Measurements from ENCODE around the gene PPM1E. TPM values are rescaled to one million over a fixed set of nuclear protein-coding genes. Genes with fewer than 3 reads are reported as not detected.

The PPM1E gene
- total and polyA plus RNA-seq, 2 of the 8 experiments (the other 6 are each of a cell fraction or from before 2014, with no cell fraction given): 5.0 to 10.4 TPM

DNA sequence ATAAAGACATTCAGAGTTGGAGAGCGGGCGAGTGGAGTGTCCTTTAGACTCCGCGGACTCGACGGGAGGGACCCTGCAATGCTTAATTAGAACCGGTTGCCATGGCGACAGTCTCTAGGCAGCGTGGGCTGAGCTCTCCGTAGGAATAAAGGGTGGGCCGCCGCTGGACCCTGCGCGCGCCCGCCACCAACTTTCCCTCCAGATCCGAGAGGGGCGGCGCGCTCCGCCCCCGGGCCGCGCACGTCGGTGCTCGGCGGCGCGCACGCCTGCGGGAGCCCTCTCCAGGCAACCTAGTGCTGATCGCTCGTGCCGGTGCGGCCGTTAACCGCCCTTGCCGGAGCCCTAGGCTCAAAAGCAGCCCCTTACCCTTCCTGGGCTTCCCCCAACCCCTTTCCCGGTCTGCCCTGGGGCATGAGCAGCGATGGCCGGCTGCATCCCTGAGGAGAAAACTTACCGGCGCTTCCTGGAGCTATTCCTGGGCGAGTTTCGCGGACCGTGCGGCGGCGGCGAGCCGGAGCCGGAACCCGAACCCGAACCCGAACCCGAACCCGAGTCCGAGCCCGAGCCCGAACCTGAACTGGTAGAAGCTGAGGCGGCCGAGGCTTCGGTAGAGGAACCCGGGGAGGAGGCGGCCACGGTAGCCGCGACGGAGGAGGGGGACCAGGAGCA lies at the start of gene PPM1E (continued):
- TF ChIP-seq CHD7 (IDR thresholded peaks at IDR 0.05; ENCODE audit: insufficient replicate concordance, low read length) (no peak), GTF2F1 (IDR thresholded peaks at IDR 0.05; ENCODE audit: borderline replicate concordance, low read depth, low read length) (no peak), KDM5A (IDR thresholded peaks at IDR 0.05; ENCODE audit: low read length) (no peak), CEBPB (IDR thresholded peaks at IDR 0.05; ENCODE audit: low read depth, low read length) (no peak), SIN3A (conservative IDR thresholded peaks at IDR 0.05 in 1 of 2, IDR thresholded peaks at IDR 0.05 in 1 of 2; ENCODE audit: low read depth in 1 of 2, low read length in 2 of 2) (peak; percentile 64 to 93; a peak in 2 of 4 replicates), SP2 (IDR thresholded peaks at IDR 0.05; ENCODE audit: low read length) (no peak), SP4 (IDR thresholded peaks at IDR 0.05; ENCODE audit: low read length) (no peak), TEAD4 (IDR thresholded peaks at IDR 0.05; ENCODE audit: low read depth, low read length) (no peak), TCF12 (IDR thresholded peaks at IDR 0.05; ENCODE audit: low read depth, low read length) (no peak)

All from H1 (cell line).